Fibroblast of lung (primary cell): Measurements from ENCODE around the gene CRACR2A.

Experiments used
- CTCF ChIP-seq, 2 donors: IDR thresholded peaks in 1 of 2; conservative IDR thresholded peaks in 1 of 2; 1 replicate in 1 of 2; 2 replicates in 1 of 2; pipeline ENCODE4 v1.5.1; 2011 to 2012; ENCODE audit warnings: low read length in 2 of 2, control low read depth in 1 of 2, inconsistent platforms in 1 of 2, low read depth in 1 of 2, mild to moderate bottlenecking in 1 of 2
- EZH2 ChIP-seq: IDR thresholded peaks from 2 replicates; pipeline ENCODE4 v1.5.1; 2012; ENCODE audit warnings: low read length, control low read depth, mild to moderate bottlenecking; ENCODE audit errors: missing control alignments

GRCh38 chr12:3605692-3606091 is 147.2 kb downstream of the CRACR2A start:
- TF ChIP-seq CTCF (conservative IDR thresholded peaks at IDR 0.05 in 1 of 2, IDR thresholded peaks at IDR 0.05 in 1 of 2; ENCODE audit: low read depth in 1 of 2, low read length in 2 of 2) (no peak), EZH2 (no peak)
